Gastroesophageal sphincter (tissue), 3 donors: ENCODE data around the gene PRIM1.

Experiments
- POLR2AphosphoS5 ChIP-seq: sonication (generic); formaldehyde crosslinking; IDR thresholded peaks from one replicate; pipeline ENCODE4 v1.6.1; 2017; ENCODE audit warnings: antibody characterized with exemption
- TF ChIP-seq, protein P1 (sequence below), 4 experiments: fragments of 200-600 bp in 2 of 4; fragments of 450-650 bp in 2 of 4; sonication (generic) in 1 of 4; IDR thresholded peaks; one replicate each; pipeline ENCODE4 v1.5.1; 2017 to 2019; ENCODE audit warnings: antibody characterized with exemption in 4 of 4, mild to moderate bottlenecking in 2 of 4, moderate library complexity in 2 of 4

DNA sequence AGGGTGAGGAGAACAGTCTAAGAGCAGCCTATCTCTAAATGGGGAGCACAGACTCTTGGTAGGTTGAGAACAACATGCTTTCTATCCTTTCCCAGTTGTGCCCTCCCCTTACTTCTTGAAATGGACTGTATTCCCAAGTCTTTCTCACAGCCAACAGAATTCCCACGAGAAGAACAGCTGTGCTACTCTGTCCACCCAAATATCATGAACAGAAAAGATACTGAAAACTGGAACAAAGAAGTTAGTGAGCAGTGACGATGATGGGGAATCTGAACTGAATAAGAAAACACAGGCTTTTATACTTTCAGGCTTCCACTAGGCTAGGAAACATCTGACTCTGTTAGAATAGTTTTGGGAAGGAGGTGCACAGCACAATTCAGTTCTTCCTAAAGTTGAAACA is 30.4 kb downstream of the PRIM1 start:
- TF ChIP-seq, protein P1, sequence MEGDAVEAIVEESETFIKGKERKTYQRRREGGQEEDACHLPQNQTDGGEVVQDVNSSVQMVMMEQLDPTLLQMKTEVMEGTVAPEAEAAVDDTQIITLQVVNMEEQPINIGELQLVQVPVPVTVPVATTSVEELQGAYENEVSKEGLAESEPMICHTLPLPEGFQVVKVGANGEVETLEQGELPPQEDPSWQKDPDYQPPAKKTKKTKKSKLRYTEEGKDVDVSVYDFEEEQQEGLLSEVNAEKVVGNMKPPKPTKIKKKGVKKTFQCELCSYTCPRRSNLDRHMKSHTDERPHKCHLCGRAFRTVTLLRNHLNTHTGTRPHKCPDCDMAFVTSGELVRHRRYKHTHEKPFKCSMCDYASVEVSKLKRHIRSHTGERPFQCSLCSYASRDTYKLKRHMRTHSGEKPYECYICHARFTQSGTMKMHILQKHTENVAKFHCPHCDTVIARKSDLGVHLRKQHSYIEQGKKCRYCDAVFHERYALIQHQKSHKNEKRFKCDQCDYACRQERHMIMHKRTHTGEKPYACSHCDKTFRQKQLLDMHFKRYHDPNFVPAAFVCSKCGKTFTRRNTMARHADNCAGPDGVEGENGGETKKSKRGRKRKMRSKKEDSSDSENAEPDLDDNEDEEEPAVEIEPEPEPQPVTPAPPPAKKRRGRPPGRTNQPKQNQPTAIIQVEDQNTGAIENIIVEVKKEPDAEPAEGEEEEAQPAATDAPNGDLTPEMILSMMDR (IDR thresholded peaks at IDR 0.05): no peak
- no peak for TF ChIP-seq POLR2AphosphoS5
